HepG2 (cell line): Measurements from ENCODE around the gene GPR143. TPM values are rescaled to one million over a fixed set of nuclear protein-coding genes. Genes with fewer than 3 reads are reported as not detected.
A peak's percentile ranks its signal among the peaks of the same experiment; 100 is the strongest.

Experiments
- ATAC-seq: fragments of 200-7000 bp; cut with Tn5 transposase; 3 replicates; pipeline ENCODE4 v1.9.1; 2020; ENCODE audit warnings: mild to moderate bottlenecking, moderate library complexity
- BruUV-seq: library from RNA; stranded (reverse); fragments of 400-500 nt; replicated peaks from 2 replicates; lab custom pipeline; 2021; lab: Mats Ljungman, UMichigan
- CTCF ChIA-PET: fragments of 300-600 bp; formaldehyde crosslinking; extraction: SDS; loops from one replicate; lab custom pipeline; 2021; ENCODE audit warnings: low total read pairs, inconsistent platforms, low intra/inter-chr PET ratio; lab: Yijun Ruan, JAX
- POLR2A ChIA-PET: fragments of 350-600 bp; sonication (Branson Sonifier 250); formaldehyde crosslinking; loops from one replicate; lab custom pipeline; 2020; ENCODE audit warnings: antibody characterized with exemption, inconsistent platforms; lab: Yijun Ruan, JAX
- DNase-seq: peaks from one replicate; pipeline ENCODE4 v3.0.0-alpha.2; 2015; ENCODE audit warnings: low spot score
- FAIRE-seq: peaks from 3 replicates; lab custom pipeline; 2011; peaks lifted over from hg19 to GRCh38; lab: Jason Lieb, UNC
- H2AFZ ChIP-seq: one replicate; pipeline ENCODE4 v1.6.1; 2011; ENCODE audit warnings: low read length, inconsistent platforms
- H3K27ac ChIP-seq: fragments of 300-600 bp; 3 replicates; pipeline ENCODE4 v1.8.0; 2011; ENCODE audit warnings: mixed run types, mild to moderate bottlenecking, mixed read lengths, low read length, inconsistent platforms; ENCODE audit not compliant: insufficient read depth; ENCODE audit errors: extremely low read length
- H3K27me3 ChIP-seq, 2 experiments: fragments of 200-600 bp in 1 of 2; 2 replicates in 1 of 2; 3 replicates in 1 of 2; pipeline versions ENCODE4 v1.6.0 to v1.8.0; 2011; ENCODE audit warnings: low read length in 2 of 2, mild to moderate bottlenecking in 2 of 2, moderate library complexity in 2 of 2, inconsistent platforms in 1 of 2; ENCODE audit not compliant: insufficient read depth in 2 of 2, control insufficient read depth in 1 of 2
- H3K36me3 ChIP-seq, 2 experiments: fragments of 200-600 bp in 1 of 2; replicated peaks in 1 of 2; 2 replicates in 1 of 2; 3 replicates in 1 of 2; pipeline versions ENCODE4 v1.5.1 to v1.8.0; 2011; ENCODE audit warnings: low read length in 2 of 2, inconsistent platforms in 1 of 2; ENCODE audit not compliant: insufficient read depth in 2 of 2, control insufficient read depth in 1 of 2
- H3K4me1 ChIP-seq: 2 replicates; pipeline ENCODE4 v1.5.1; 2012; ENCODE audit warnings: low read length, inconsistent platforms; ENCODE audit not compliant: insufficient read depth
- H3K4me2 ChIP-seq: 2 replicates; pipeline ENCODE4 v1.6.0; 2011; ENCODE audit warnings: low read depth, low read length, inconsistent platforms
- H3K4me3 ChIP-seq, 3 experiments: fragments of 200-600 bp in 1 of 3; sonication (generic), shearing (Covaris generic) in 1 of 3; replicated peaks in 1 of 3; 2 replicates each; pipeline ENCODE4 v1.5.1; 2011 to 2016; ENCODE audit warnings: low read length in 3 of 3, inconsistent platforms in 2 of 3, low read depth in 2 of 3, mild to moderate bottlenecking in 2 of 3, control low read depth in 1 of 3, mixed read lengths in 1 of 3; ENCODE audit not compliant: insufficient read depth in 1 of 3
- H3K79me2 ChIP-seq: one replicate; pipeline ENCODE4 v1.6.1; 2011; ENCODE audit warnings: low read length, inconsistent platforms; ENCODE audit not compliant: insufficient read depth
- H3K9ac ChIP-seq: 2 replicates; pipeline ENCODE4 v1.6.0; 2011; ENCODE audit warnings: mild to moderate bottlenecking, low read depth, low read length, inconsistent platforms; ENCODE audit not compliant: insufficient read depth
- H3K9me3 ChIP-seq: 2 replicates; pipeline ENCODE4 v1.5.1; 2012; ENCODE audit warnings: mild to moderate bottlenecking, low read length
- H4K20me1 ChIP-seq: 2 replicates; pipeline ENCODE4 v1.6.0; 2011; ENCODE audit warnings: inconsistent platforms, mild to moderate bottlenecking, low read length, moderate library complexity; ENCODE audit not compliant: insufficient read depth
- HMG20A ChIP-seq: IDR thresholded peaks from 2 replicates; pipeline ENCODE4 v1.6.1; 2016; ENCODE audit warnings: borderline replicate concordance
- HNRNPH1 ChIP-seq: fragments of 200-400 bp; formaldehyde crosslinking; optimal IDR thresholded peaks from 2 replicates; pipeline ENCODE3; 2017; ENCODE audit warnings: mild to moderate bottlenecking, low read depth, low read length
- IRF1 ChIP-seq: sonication (generic); formaldehyde crosslinking; IDR thresholded peaks from 2 replicates; pipeline ENCODE4 v1.4.0; 2020; ENCODE audit warnings: low read depth, mild to moderate bottlenecking, missing genetic modification reagents
- PLRG1 ChIP-seq: fragments of 450-650 bp; conservative IDR thresholded peaks from 2 replicates; pipeline ENCODE4 v1.6.1; 2016
- SCMH1 ChIP-seq: sonication (generic); formaldehyde crosslinking; IDR thresholded peaks from 2 replicates; pipeline ENCODE4 v1.9.0; 2021; ENCODE audit warnings: missing genetic modification reagents, mild to moderate bottlenecking, borderline replicate concordance
- ZNF468 ChIP-seq: sonication (generic); formaldehyde crosslinking; IDR thresholded peaks from 2 replicates; pipeline ENCODE4 v1.8.0; 2022; ENCODE audit warnings: mild to moderate bottlenecking, moderate library complexity, missing genetic modification reagents
- ZNF891 ChIP-seq: sonication (generic); formaldehyde crosslinking; IDR thresholded peaks from 2 replicates; pipeline ENCODE4 v1.5.0; 2020; ENCODE audit warnings: mild to moderate bottlenecking, missing genetic modification reagents
- ZSCAN25 ChIP-seq: sonication (generic); formaldehyde crosslinking; IDR thresholded peaks from 2 replicates; pipeline ENCODE4 v1.8.0; 2022; ENCODE audit warnings: mild to moderate bottlenecking, missing genetic modification reagents
- WGBS: methylation state at CpG from one replicate; pipeline ENCODE4 v1.1.6; 2017; ENCODE audit warnings: low lambda C conversion rate; 5-methylcytosine and 5-hydroxymethylcytosine counted together
- in situ Hi-C: cut with HindIII; loops from 2 replicates; pipeline ENCODE4 v1.10.0; 2017; ENCODE audit warnings: low pct_unique_long_range_greater_than_20kb; ENCODE audit not compliant: extremely low pct_ligation_motif_present
- intact Hi-C: fragments of 100-400 bp; cut with micrococcal nuclease; formaldehyde crosslinking; loops from one replicate; pipeline ENCODE4 v1.10.0; 2022; ENCODE audit not compliant: unreplicated experiment
- polyA plus RNA-seq, 8 experiments: library from polyadenylated mRNA; depleted of rRNA in 3 of 8; stranded (reverse) in 7 of 8; unstranded in 1 of 8; fragments of >200 nt; fragmentation: Illumina TruSeq in 4 of 8; extraction: Trizol in 4 of 8; gene quantifications; 2 replicates each; pipeline versions ENCODE4 v1.2.1 to v1.2.3, GENCODE V29; 2011 to 2016; ENCODE audit warnings: low read depth in 4 of 8, missing spikeins in 1 of 8, mixed read lengths in 1 of 8; ENCODE audit not compliant: insufficient read depth in 1 of 8
- total RNA-seq, 5 experiments: library from RNA; depleted of rRNA; stranded (reverse); fragments of >200 nt; fragmentation: Illumina TruSeq; extraction: Trizol; gene quantifications; 2 replicates each; pipeline ENCODE4 v1.2.3, GENCODE V29; 2016; ENCODE audit warnings: low read depth in 1 of 5
- TF ChIP-seq, protein P1 (sequence below): sonication (generic); formaldehyde crosslinking; IDR thresholded peaks from 2 replicates; pipeline ENCODE4 v1.5.0; 2020; ENCODE audit warnings: mild to moderate bottlenecking, missing genetic modification reagents, moderate library complexity
- TF ChIP-seq, protein P2 (sequence below): IDR thresholded peaks from 2 replicates; pipeline ENCODE4 v1.6.1; 2016; ENCODE audit warnings: missing compliant biosample characterization, missing genetic modification reagents, borderline replicate concordance

The GPR143 gene
- total and polyA plus RNA-seq, 2 of the 13 experiments (the other 11 are each of a cell fraction or from before 2014, with no cell fraction given), result 0.30 to 0.89 TPM

GRCh38 chrX:9703406-9703805, 62.2 kb downstream of the GPR143 start:
- no peak for ATAC-seq
- FAIRE-seq, result no peak
- 80% methylated on average over 1 of the region's 14 CpGs for WGBS
- CTCF ChIA-PET, result no interaction called here
- no TSS peak for BruUV-seq
- H3K4me1 ChIP-seq, result no peaks in the 10 kb centered on the region
- no peaks in the 10 kb centered on the region for H3K27me3 ChIP-seq
- intact Hi-C loops (no loop called here), in situ Hi-C loops (loop anchor here (25.0 kb wide), 1 partner anchor 741 kb away; no protein-coding TSS in a partner anchor)
- no peak overlapping the region for H3K9ac ChIP-seq
- no peaks in the 10 kb centered on the region for H4K20me1 ChIP-seq
- POLR2A ChIA-PET, result no interaction called here
- no peak overlapping the region for H3K27ac ChIP-seq
- no peaks in the 10 kb centered on the region for H3K79me2 ChIP-seq
- DNase-seq, result no peak
- H3K36me3 ChIP-seq, result peaks cover 3 to 16% of the 10 kb centered on the region in 2 experiments; a peak in 3 of 5 replicates
- TF ChIP-seq PLRG1 (no peak), ZSCAN25 (no peak), SCMH1 (CRISPR knock-in tag) (no peak), HMG20A (CRISPR knock-in tag) (no peak), IRF1 (CRISPR knock-in tag) (no peak), ZNF891 (no peak)
- TF ChIP-seq, all 625 proteins: peak for 0
- Histone ChIP-seq H3K4me3 (no peak overlapping the region), H2AFZ (no peak overlapping the region), H3K9me3 (no peaks in the 10 kb centered on the region), H3K4me2 (no peak overlapping the region)

- WGBS, result 96% methylated on average over 9 of the region's 12 CpGs
- intact Hi-C loops (no loop called here), in situ Hi-C loops (loop anchor here (25.0 kb wide), 1 partner anchor 739 kb away; no protein-coding TSS in a partner anchor)
- H3K4me3 ChIP-seq, result no peak overlapping the region
- DNase-seq (no peak), FAIRE-seq (no peak), ATAC-seq (no peak)
- H3K27ac ChIP-seq, result no peak overlapping the region
- no peak overlapping the region for H2AFZ ChIP-seq
- H3K27me3 ChIP-seq, result no peaks in the 10 kb centered on the region
- H3K4me2 ChIP-seq, result no peak overlapping the region
- H4K20me1 ChIP-seq, result no peaks in the 10 kb centered on the region
- no peak for TF ChIP-seq ZNF468 (CRISPR knock-in tag)
- TF ChIP-seq HNRNPH1, result no peak
- TF ChIP-seq, protein P1, sequence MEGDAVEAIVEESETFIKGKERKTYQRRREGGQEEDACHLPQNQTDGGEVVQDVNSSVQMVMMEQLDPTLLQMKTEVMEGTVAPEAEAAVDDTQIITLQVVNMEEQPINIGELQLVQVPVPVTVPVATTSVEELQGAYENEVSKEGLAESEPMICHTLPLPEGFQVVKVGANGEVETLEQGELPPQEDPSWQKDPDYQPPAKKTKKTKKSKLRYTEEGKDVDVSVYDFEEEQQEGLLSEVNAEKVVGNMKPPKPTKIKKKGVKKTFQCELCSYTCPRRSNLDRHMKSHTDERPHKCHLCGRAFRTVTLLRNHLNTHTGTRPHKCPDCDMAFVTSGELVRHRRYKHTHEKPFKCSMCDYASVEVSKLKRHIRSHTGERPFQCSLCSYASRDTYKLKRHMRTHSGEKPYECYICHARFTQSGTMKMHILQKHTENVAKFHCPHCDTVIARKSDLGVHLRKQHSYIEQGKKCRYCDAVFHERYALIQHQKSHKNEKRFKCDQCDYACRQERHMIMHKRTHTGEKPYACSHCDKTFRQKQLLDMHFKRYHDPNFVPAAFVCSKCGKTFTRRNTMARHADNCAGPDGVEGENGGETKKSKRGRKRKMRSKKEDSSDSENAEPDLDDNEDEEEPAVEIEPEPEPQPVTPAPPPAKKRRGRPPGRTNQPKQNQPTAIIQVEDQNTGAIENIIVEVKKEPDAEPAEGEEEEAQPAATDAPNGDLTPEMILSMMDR, result 0 out of 2 replicates have a peak, but pooled peaks have one; percentile 12
- TF ChIP-seq, protein P2, sequence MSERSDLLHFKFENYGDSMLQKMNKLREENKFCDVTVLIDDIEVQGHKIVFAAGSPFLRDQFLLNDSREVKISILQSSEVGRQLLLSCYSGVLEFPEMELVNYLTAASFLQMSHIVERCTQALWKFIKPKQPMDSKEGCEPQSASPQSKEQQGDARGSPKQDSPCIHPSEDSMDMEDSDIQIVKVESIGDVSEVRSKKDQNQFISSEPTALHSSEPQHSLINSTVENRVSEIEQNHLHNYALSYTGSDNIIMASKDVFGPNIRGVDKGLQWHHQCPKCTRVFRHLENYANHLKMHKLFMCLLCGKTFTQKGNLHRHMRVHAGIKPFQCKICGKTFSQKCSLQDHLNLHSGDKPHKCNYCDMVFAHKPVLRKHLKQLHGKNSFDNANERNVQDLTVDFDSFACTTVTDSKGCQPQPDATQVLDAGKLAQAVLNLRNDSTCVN, result no peak
- ChIA-PET CTCF (no interaction called here), POLR2A (no interaction called here)
- no peak overlapping the region for H3K9ac ChIP-seq
- peaks cover 3 to 18% of the 10 kb centered on the region in 2 experiments; a peak in 4 of 5 replicates for H3K36me3 ChIP-seq
- H3K4me1 ChIP-seq, result no peaks in the 10 kb centered on the region
- no TSS peak for BruUV-seq
- H3K9me3 ChIP-seq, result no peaks in the 10 kb centered on the region
- H3K79me2 ChIP-seq, result no peaks in the 10 kb centered on the region
These were observed 63.9 kb downstream of the GPR143 start for GRCh38 chrX:9701790-9702189.
